ACHN (cell line): ENCODE data around the gene ALK.

Experiments
- DNase-seq: peaks from one replicate; pipeline ENCODE4 v3.0.0-alpha.2; 2015
- in situ Hi-C: cut with HindIII; loops from 2 replicates; pipeline ENCODE4 v1.10.0; 2017; ENCODE audit warnings: low sequenced_read_pairs, low pct_ligation_motif_present, low pct_unique_long_range_greater_than_20kb

Gene ALK

DNA sequence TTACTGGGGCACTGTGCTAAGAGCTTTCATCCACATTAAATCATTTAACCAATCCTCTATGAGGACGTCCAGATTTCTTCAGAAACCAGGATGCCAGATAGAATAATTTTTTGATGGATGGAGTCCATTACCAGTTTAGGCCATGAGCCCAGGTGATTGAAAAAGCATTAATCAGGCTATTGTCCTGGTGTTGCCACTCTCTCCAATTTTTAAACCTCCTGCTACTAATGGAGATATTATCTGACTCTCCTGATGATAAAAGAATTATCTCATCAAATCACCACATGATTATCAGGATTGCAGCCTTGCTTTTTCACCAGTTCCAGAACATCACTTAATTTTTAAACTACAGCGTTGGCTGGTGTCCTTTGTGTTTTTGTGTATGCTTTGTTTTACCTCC, 404.0 kb downstream of the ALK start:
- no peak for DNase-seq
- in situ Hi-C loops: no loop called here

DNA sequence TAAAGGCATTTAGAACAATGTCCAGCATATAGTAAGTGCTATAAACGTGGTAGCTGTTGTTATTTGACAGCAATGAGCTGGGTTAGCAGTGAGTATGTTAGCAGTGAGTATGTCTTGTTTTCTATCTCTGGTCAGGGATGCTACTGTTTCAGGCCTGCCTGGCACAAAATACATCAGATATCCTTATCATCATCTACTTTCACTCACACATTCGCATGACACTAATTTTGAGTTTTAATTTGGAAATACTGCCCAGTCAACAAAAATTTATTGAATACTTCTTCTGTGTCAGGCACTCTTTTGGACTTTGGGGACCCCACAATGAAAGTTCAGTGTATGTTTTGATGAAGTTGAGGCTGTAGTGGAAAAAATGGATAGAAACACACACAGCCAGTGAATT, 404.6 kb downstream of the ALK start:
- in situ Hi-C loops: no loop called here
- no peak for DNase-seq

DNA sequence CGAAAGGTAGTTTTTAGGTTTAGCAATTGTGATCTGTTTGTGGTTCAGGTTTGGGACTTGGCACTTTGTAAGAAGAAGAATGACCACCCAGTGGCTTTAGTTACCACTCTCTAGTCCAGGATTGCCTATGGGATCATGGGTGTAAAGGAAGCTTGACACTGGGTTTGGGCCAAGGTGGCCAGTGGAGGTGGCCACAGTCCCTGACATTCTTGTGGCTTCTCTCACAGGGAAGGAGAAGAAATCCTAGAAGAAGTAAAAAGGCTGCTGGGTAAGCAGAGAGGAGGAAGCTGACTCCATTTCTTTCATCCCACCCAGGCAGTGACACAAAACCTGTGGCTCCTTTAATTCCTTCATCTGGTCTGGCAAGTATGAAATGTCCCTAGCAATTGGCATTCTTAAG, 411.5 kb downstream of the ALK start:
- DNase-seq: no peak
- in situ Hi-C loops: no loop called here

DNA sequence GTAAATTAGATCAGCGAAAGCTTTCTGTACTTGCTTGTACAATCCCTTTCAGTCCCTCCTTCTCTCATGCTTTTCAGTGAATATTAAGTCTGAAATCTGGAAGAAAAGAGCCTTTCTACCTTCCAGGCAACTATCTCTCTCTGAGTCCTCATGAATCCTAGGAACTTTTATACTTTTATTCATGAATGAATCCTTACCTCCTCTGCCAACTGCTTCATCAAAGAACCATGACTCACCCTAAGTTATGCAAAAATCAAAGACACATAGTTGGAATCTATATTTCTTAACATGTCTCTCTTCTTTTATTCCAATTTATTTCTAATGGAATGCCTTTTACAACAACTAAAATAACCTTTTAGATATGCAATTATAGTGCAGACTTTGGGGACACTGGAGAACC, 412.0 kb downstream of the ALK start:
- in situ Hi-C loops: no loop called here
- no peak for DNase-seq

DNA sequence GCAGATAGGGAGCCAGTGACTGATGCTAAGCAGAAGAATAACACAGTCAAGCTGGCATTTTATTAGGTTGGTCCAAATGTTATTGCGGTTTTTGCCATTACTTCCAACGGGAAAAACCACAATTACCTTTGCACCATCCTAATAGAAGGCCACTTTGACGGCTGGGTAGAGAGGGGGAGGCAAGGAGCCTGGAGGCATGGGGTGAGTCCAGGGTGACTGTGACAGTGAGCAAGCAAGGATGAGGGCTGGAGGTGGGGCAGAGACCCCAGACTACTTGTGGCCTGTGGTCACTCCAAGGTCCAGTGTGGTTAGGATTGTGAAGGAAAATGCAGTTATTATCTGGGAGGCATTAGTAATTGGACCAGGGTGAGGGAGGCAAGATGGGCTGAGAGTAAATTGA, 416.6 kb downstream of the ALK start:
- DNase-seq: no peak

DNA sequence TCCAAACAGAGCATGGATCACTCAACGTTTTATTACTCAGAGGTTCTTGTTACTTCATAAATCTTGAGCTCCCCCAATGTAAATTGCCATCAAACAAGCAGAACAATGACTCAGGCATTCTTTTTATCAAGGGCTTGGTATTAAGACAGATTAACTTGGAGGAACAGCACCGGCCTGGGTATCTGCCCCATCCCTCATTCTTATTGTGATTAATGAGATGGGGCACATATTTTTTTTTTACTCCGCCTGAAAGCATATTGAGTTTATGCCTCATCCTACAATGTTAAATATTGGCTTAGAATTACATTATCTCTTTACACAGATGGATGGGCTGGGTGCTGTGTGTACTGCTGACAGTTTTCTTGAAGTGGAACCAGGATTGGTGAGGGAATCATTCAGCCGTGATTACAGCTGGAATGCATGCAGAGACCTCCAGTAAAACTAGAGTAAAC, 418.9 kb downstream of the ALK start:
- DNase-seq: no peak

More for the DNA sequence above, 416.6 kb downstream of the ALK start:
- in situ Hi-C loops: no loop called here

DNA sequence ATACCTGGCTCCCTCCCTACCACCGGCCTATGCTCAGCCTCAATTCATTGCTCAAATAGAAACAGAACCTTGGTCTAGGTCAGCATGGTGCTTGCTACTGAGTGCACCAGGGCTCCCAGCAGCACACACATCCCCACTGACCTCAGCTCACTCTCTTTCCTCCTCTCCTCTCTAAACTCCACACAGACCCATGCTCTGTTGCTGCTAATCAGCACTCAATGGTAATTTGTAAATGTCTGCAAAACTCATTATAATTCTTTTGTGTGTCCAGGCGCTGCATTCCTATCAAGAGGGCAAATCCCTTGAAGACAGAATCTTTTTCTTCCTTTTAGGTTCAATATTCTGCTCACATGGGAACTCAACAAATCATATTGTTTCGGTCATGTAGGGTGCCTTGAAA, 424.0 kb downstream of the ALK start:
- no peak for DNase-seq
- in situ Hi-C loops: no loop called here

More for the DNA sequence above, 418.9 kb downstream of the ALK start:
- in situ Hi-C loops: no loop called here

DNA sequence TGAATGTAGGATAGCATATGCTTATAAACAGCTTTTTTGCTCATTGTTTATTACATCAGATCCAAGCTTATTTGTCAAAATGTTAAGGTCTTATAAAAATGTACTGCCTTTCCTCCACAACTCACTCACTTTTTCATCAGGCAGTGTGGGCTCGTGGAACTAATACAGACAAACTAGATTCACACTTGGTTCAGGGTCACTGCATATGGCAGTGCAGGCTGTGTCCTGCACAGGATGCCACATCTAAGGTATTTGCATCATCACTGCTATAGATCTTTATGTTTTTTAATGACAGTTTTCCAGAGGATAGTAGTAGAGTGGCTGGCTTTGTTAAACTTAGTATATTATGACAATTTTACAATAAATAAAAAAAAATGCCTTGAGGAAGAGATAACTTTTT, 425.2 kb downstream of the ALK start:
- no peak for DNase-seq
- in situ Hi-C loops: no loop called here

DNA sequence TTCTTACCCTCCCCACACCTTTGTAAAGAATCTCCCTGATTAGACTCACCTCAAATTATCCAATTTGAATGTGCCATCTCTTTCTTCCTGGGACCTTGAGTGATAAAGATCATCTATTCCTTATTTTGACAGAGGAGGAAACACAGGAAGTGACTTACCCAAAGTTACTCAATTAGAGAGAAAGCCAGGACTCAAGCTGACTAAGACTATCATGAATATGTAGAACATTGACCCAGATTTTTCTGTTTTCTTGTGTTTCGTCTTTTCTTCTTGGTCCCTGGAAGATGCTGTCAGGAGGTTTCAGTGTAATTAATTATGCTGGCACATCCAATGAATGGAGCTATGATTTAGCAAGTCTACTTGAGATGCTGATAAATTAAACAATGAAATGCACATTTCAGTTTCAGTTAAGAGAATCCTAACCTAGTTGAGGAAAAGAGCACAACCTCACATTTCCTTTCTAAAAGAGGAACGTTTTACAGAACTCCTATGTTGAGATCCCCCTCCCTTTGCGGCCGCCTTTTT, 425.8 kb downstream of the ALK start:
- DNase-seq: no peak
- in situ Hi-C loops: no loop called here

DNA sequence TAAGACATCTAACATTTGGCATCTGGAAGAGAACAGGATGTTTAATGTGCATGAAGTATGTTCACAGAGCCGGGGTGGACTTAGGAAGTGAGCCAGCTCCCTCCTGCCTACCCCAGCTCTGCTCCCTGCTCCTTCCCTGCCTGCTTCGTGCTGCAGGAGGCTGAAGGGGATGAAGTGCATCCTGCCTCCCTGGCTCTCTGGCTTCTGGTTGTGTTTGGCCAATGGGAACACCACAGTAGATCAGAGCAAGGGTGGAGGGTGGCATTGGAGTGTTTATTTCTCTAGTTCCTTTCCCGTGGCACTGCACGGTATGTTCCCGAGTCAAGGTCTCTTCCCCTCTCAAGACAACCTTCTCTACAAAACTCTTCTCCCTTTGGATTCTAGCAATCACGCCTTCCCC, 426.3 kb downstream of the ALK start:
- in situ Hi-C loops: no loop called here
- no peak for DNase-seq

DNA sequence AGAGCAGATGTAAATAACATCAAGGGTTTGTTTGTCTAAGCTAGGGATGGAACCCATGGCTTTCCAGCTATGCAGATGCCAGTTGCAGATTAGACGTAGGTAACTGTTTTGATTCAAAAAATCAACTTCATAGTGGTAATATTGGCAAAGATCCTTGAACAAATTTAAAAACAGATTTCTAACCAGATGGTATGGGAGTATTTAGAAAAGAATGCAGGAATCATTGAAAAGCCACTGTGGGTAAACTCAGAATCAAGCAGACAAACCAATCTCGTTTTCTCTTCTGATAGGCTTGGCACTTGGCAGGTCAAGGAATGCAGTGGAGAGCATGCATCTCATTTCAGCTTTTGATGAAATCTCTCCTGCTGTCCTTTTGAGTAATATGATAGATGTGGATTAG, 428.7 kb downstream of the ALK start:
- DNase-seq: no peak
- in situ Hi-C loops: no loop called here

DNA sequence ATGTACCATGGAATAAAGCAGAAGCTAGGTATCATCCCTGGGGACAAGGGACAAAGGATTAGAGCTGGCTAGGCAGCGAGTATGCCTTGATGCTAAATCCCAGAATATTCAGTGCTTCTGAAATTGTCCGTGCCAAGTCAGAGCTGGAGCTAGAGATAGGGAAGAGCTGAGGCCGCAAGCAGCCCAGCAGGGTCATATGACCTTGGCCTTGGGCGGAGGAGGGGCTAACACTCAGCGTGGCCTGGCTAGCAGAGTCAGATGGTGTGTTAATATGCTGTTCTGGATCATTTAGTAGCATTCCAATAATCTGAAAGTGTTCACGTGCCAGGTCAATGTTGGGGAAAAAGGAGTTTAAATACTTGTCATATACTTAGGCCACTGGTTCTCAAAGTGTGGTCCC, 431.3 kb downstream of the ALK start:
- in situ Hi-C loops: no loop called here

DNA sequence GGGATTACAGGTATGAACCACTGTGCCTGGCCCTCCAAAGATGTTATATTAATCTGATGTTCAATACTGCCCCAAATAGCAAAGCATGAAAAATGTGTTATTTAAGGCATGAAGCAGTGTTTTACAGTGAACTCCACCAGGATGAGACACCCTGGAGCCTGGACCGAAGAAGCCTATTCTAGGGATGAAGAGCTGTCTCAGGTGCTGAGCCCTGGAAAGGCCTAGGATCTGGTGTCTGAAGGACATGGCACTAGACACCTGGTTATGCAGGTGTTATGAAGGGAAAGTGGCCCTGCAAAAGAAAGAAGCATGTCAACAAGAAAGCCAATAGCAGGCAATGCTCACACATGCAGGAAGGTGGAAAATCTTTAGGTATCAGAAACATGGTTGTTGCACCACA, 431.8 kb downstream of the ALK start:
- no peak for DNase-seq
- in situ Hi-C loops: no loop called here

More for the DNA sequence above, 431.3 kb downstream of the ALK start:
- DNase-seq: no peak

DNA sequence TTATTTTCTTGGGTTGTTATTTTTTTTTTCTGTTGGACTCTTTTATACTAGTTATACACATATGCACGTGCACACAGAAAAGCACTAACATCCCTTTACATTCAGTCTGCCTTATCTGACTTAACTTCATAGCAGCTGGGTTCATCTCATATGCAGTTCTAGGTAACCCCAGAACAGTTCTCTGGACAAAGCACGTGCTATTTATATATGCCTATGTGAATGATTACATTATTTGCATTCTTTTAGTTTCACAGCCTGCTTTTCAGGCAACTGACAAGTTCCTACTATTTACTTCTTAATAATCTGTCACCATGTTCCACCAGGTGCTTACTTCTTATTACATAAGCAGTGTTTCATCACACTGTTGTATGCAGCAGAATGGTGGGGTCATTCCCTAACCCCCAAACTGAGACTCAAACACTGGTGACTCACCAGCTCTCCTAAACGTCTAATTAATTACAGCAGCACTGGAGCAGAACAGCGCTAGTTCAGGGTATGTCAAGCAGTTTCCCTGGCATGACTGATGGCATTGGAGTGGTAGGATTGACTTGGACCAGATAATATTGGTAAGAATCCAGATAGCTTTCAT, 433.3 kb downstream of the ALK start:
- in situ Hi-C loops: no loop called here
- DNase-seq: no peak

DNA sequence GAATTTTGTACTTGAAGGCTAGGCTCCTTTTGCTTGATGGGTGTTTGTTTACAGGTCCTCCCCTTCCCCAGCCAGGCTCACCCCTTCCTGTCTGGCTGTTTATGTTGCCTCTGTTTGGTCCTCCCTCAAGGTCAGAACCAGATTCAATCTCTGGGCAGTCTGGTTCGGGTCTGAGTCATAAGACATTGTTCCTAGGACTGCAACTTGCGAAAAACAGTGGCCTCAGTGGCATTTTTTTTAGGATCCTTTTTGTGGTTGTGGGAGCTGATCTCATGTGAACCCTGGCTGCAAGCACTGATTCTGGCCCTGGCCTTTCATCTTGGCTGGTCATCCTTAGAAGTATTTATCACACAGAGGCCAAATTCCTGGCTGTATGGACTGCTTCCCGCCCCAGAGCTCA, 435.8 kb downstream of the ALK start:
- in situ Hi-C loops: no loop called here
- no peak for DNase-seq

DNA sequence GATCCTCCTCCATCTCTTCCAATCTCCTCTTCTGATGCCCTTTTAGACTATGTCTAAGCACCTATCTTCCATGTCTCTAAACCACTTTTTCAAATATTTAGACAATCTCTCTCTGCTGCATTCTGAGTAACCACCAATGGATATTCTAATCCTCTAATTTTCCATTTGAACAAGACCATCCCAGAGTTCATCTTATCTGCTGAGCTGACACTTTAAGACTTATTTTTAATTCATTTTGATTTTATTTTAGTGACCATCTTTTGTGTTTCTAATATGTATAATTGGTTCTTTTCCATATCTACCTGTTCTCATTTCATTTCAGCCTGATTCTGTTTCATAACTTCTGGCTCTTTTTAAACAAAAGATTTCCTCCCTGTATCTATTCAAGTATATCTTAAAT, 436.3 kb downstream of the ALK start:
- in situ Hi-C loops: no loop called here
- DNase-seq: no peak

DNA sequence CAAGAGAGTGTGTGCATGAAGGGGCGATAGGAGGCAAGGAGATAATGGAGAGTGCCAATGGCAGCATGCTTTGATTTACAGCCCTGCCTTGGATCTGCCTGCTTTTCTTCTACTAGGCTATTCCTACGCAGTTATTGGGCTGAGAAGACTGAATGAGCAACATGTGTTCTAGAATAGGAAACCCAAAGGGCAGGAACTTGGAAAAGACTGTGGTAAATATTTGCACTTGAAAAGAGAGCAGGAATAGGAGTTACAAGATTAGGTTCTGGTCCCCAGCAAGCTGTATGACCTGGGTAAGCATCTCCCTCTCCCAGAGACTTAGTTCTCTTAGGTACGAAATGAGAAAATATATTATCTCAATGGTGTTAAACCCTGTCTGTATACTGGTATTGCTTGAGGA, 438.5 kb downstream of the ALK start:
- in situ Hi-C loops: no loop called here
- no peak for DNase-seq

DNA sequence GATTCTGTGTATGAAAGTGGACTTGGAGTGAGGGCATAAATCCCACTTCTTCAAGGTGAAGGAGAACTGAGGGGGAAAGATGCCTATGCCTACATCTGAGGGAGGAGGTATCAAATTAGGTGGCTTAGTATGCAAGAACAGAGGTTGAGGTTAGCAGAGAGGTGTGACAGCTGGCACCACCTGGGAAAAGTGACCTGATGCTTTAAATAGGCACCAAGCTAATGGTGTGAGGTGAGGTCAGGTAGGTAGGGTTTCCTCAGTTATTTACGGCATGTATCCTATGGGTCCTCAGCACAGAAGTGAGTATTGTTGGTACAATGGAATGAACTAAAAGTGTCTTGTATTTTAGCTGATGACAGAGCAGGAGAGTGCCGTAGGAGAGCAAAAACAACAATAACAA, 439.0 kb downstream of the ALK start:
- no peak for DNase-seq
- in situ Hi-C loops: no loop called here

DNA sequence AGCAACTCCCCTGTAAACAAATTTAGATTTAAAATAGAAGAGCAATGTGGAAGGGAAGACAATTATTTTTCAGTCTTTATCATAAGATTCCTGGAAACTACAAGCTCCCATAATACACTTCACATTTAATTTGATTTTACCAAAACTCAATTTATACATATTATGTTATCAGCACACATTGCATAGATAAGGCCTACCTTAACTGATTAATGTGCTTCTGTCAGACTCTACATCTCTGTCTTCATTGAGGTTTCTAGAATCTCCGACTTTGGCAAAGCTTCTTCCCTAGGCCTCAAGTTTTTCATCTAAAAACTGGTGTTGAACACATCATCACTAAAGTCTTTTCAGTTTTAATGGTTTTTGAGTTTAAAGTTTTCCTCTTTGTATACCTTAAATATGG, 440.1 kb downstream of the ALK start:
- no peak for DNase-seq
- in situ Hi-C loops: no loop called here

DNA sequence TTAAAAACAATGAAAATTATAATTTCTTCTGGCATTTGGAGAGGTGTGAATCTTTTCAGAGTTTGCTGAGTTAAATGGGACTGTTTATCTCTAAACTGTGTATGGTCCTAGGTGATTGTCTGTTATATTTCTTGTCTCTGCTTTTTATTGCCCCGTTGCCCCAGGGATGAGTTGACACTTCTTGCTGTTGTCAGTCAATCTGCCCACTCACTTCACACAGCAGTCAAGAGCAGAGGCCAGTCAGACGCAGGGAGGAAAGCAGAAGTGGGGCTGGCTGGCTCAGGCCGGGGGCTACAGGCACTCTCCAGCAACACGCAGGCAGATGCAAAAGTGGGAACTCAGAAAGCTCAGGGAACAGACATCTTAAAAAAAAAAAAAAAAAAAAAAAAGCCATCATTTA, 441.0 kb downstream of the ALK start:
- in situ Hi-C loops: no loop called here
- DNase-seq: no peak

DNA sequence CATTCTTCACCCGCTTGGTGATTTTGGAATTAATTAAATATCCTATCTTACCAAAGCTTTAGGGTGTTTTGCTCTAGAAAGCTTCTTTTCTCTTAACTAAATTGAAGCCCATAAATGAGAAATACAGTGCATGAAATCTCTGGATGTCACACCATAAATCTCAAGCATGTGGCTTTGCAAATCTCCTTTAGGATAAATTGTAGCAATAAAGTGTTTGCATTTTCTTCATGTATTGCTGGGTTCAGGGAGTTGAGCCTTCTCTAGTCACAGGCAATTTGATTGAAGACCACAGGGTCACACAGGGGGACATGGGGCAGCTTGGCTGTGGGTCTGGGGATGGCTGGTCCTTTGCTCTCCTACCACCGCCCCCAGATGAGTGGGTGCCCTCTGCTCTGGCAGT, 442.0 kb downstream of the ALK start:
- in situ Hi-C loops: no loop called here
- DNase-seq: no peak
